Activated CD8-positive, alpha-beta memory T cell treated with anti-CD3 and anti-CD28 coated beads for 24 hours (primary cell): ENCODE data around the gene CISH.

Experiments
- DNase-seq: peaks from one replicate; pipeline ENCODE4 v3.0.0-alpha.2; 2020

CISH gene

GRCh38 chr3:50592568-50592967 is 19.0 kb downstream of the CISH start:
- peak; percentile 72 for DNase-seq

GRCh38 chr3:50591196-50591741 is 20.3 kb downstream of the CISH start:
- DNase-seq = peak; percentile 88

GRCh38 chr3:50588759-50589433 is 22.7 kb downstream of the CISH start:
- no peak for DNase-seq

GRCh38 chr3:50587806-50588758 is 23.5 kb downstream of the CISH start:
- DNase-seq = peak; percentile 92

GRCh38 chr3:50587373-50587772 is 24.2 kb downstream of the CISH start:
- DNase-seq = no peak

GRCh38 chr3:50586763-50587070 is 24.9 kb downstream of the CISH start:
- no peak for DNase-seq

- DNase-seq = peak; percentile 66
Observed at GRCh38 chr3:50585919-50586762, 25.4 kb downstream of the CISH start.

GRCh38 chr3:50584391-50584790 is 27.2 kb downstream of the CISH start:
- DNase-seq = no peak

- no peak for DNase-seq
Observed at GRCh38 chr3:50583897-50584296, 27.7 kb downstream of the CISH start.

GRCh38 chr3:50582083-50582482 is 29.5 kb downstream of the CISH start:
- DNase-seq = no peak

GRCh38 chr3:50581459-50581842 is 30.1 kb downstream of the CISH start:
- DNase-seq = no peak

- DNase-seq = no peak
Observed at GRCh38 chr3:50580683-50581458, 30.7 kb downstream of the CISH start.

GRCh38 chr3:50577348-50577747 is 34.2 kb downstream of the CISH start:
- no peak for DNase-seq

- peak; percentile 69 for DNase-seq
Observed at GRCh38 chr3:50575372-50575771, 36.2 kb downstream of the CISH start.

- no peak for DNase-seq
Observed at GRCh38 chr3:50574444-50574831, 37.1 kb downstream of the CISH start.

GRCh38 chr3:50573566-50574443 is 37.8 kb downstream of the CISH start:
- DNase-seq = peak; percentile 90

- DNase-seq = peak; percentile 90
Observed at GRCh38 chr3:50572801-50573371, 38.7 kb downstream of the CISH start.

GRCh38 chr3:50572158-50572557 is 39.4 kb downstream of the CISH start:
- DNase-seq = peak; percentile 93

GRCh38 chr3:50571486-50571885 is 40.1 kb downstream of the CISH start:
- DNase-seq = peak; percentile 71

GRCh38 chr3:50570508-50571279 is 40.9 kb downstream of the CISH start:
- peak; percentile 68 for DNase-seq
